WERI-Rb-1 (cell line): ENCODE measurements around the gene PTCRA.
"Not testable (repeated sequence)": the region's sequence is repeated elsewhere in the genome, so short reads cannot be mapped to it uniquely, and the experiment has no call there.

Experiments used
- DNase-seq: peaks from one replicate; pipeline ENCODE4 v3.0.0-alpha.2; 2020
- H3K27ac ChIP-seq: fragments of 250-450 bp; sonication (Bioruptor Pico); 2 replicates; pipeline ENCODE4 v1.5.1; 2020; ENCODE audit warnings: mild to moderate bottlenecking, moderate library complexity
- H3K27me3 ChIP-seq: fragments of 250-450 bp; sonication (Bioruptor Pico); 2 replicates; pipeline ENCODE4 v1.5.1; 2021; ENCODE audit warnings: mild to moderate bottlenecking, low read depth, moderate library complexity; ENCODE audit not compliant: insufficient read depth, severe bottlenecking
- H3K36me3 ChIP-seq: fragments of 250-450 bp; sonication (Bioruptor Pico); 2 replicates; pipeline ENCODE4 v1.5.1; 2020; ENCODE audit warnings: mild to moderate bottlenecking, moderate library complexity
- H3K4me3 ChIP-seq: 2 replicates; pipeline ENCODE4 v1.5.1; 2011; ENCODE audit warnings: low read depth, mild to moderate bottlenecking, control low read depth, low read length
- H3K9me3 ChIP-seq: fragments of 250-450 bp; sonication (Bioruptor Pico); 2 replicates; pipeline ENCODE4 v1.5.1; 2021; ENCODE audit warnings: mild to moderate bottlenecking, moderate library complexity; ENCODE audit not compliant: severe bottlenecking
- CTCF ChIP-seq: IDR thresholded peaks from 2 replicates; pipeline ENCODE4 v1.5.1; 2011; ENCODE audit warnings: low read depth, mild to moderate bottlenecking, control low read depth, inconsistent platforms, low read length

Gene PTCRA

DNA sequence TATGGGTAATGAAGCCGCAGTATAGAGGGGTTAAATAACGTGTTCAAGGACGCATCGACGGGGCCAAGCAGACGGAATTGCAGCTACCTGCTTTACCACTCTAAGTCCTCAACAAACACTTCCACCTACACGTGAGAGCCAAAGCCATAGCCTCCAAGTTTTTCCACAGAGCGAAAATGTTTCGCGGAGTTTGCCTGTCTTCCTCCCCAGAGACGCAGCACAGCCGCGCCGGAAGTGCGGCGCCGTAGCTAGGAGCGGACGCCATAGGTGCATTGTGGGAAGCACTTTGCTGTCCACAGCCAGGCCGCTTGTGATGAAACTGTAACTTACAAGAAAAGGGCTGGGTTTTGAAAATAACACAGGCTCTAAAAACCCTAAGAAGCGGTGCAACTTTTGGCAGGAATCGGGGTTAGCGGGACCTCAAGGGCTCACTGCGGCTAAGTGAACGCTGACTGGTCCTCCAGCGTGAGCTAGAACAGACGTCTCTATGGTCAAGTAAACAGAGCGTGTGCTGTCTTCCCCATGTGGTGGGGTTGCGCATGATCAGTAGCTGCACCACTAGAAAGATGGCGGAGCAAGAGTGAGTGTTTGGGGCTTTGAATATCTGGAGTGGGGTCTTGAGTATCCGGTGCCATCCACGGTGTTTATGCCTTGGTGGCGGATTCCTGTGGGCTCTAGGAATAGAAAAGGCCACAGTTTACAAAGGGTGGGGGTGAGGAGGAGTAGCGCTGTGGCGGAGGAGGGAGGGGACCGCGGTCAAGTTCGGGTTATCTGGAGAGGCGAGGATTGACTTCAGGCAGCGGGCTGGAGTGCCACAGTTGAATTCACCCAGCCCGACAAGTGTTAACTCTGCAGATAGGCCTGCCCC is 36.2 kb upstream of the PTCRA start, which contains the start of gene RPL7L1:
TSS of gene RPL7L1 (plus strand) at position 245 of the 868 bp plus-strand sequence. CDS start at position 540, 295 bp downstream.
- H3K36me3 ChIP-seq = peaks cover 44% of the 10 kb centered on the region
- peak within 1 kb of the TSS; percentile 94 for H3K27ac ChIP-seq
- peak within 1 kb of the TSS; percentile 99 for H3K4me3 ChIP-seq
- DNase-seq = peak; percentile 95
- no peaks in the 10 kb centered on the region for H3K27me3 ChIP-seq
- 0 out of 2 replicates have a peak, but pooled peaks have one; percentile 32 for TF ChIP-seq CTCF
- H3K9me3 ChIP-seq = no peaks in the 10 kb centered on the region

- Histone ChIP-seq H3K4me3 (peak overlapping the region; percentile 99), H3K36me3 (peaks cover 52% of the 10 kb centered on the region), H3K27ac (peak overlapping the region; percentile 94)
- not testable (repeated sequence) for H3K27me3 ChIP-seq, H3K9me3 ChIP-seq, DNase-seq
Observed at GRCh38 chr6:42880240-42880817, 35.5 kb upstream of the PTCRA start.

GRCh38 chr6:42880871-42881270 is 35.0 kb upstream of the PTCRA start:
- peaks cover 57% of the 10 kb centered on the region for H3K36me3 ChIP-seq
- not testable (repeated sequence) for H3K27me3 ChIP-seq, DNase-seq, H3K9me3 ChIP-seq
- H3K4me3 ChIP-seq = peak overlapping the region; percentile 99
- H3K27ac ChIP-seq = peak overlapping the region; percentile 94

DNA sequence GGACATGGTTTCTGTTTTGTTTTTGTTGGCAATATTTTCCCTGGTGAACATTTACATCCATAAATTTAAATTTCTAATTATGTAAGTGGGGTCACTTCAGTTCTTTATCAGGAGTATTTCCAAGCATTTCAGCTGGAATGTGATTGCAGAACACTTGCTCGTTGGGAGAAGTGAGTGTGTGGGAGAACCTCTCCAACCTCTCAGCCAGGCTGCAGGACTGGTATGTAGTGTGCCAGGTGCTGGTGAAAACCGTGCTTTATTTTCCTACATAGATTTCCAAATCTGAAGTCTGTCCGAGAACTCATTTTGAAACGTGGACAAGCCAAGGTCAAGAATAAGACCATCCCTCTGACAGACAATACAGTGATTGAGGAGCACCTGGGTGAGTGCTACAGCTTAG is 30.2 kb upstream of the PTCRA start:
- peaks cover 75% of the 10 kb centered on the region for H3K36me3 ChIP-seq

GRCh38 chr6:42888201-42888600 is 27.7 kb upstream of the PTCRA start:
- H3K9me3 ChIP-seq, H3K4me3 ChIP-seq, DNase-seq, H3K27ac ChIP-seq, H3K27me3 ChIP-seq: not testable (repeated sequence)
- H3K36me3 ChIP-seq = peaks cover 50% of the 10 kb centered on the region

More for the DNA sequence above, 30.2 kb upstream of the PTCRA start:
- TF ChIP-seq CTCF = no peak
- no peaks in the 10 kb centered on the region for H3K9me3 ChIP-seq
- H3K4me3 ChIP-seq = no peak overlapping the region
- H3K27me3 ChIP-seq = no peaks in the 10 kb centered on the region
- DNase-seq = no peak
- H3K27ac ChIP-seq = no peak overlapping the region

DNA sequence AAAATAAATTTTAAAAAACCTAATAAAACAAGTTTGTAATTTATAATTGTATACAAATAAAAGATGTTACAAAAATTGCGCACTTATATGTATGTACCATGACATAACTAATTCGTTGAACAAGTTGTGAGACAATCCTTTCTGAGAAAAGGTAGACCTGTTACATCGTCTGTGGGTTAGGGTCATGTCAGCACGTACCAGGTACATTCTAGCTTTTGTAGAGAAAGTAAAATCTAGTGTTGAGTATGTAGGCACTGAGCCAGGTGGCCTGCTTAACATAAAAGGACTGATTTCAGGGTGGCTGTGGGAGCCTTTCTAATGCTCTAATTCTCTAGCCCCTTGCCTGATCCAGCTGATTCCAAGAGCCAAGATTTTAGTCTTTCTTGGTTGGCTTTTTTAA is 26.0 kb upstream of the PTCRA start:
- H3K27ac ChIP-seq = peak overlapping the region; percentile 89
- no peaks in the 10 kb centered on the region for H3K9me3 ChIP-seq
- no peak for TF ChIP-seq CTCF
- H3K27me3 ChIP-seq = no peaks in the 10 kb centered on the region
- DNase-seq = no peak
- peaks cover 34% of the 10 kb centered on the region for H3K36me3 ChIP-seq
- peak overlapping the region; percentile 88 for H3K4me3 ChIP-seq
